Measurements from ENCODE around the gene PPIL3. TPM values are rescaled to one million over a fixed set of nuclear protein-coding genes. Genes with fewer than 3 reads are reported as not detected.

Gene PPIL3
- total and polyA plus RNA-seq, 9 of the 15 experiments (the other 6 are each of a cell fraction or from before 2014, with no cell fraction given), result 22.4 to 66.2 (median 49.0) TPM

DNA sequence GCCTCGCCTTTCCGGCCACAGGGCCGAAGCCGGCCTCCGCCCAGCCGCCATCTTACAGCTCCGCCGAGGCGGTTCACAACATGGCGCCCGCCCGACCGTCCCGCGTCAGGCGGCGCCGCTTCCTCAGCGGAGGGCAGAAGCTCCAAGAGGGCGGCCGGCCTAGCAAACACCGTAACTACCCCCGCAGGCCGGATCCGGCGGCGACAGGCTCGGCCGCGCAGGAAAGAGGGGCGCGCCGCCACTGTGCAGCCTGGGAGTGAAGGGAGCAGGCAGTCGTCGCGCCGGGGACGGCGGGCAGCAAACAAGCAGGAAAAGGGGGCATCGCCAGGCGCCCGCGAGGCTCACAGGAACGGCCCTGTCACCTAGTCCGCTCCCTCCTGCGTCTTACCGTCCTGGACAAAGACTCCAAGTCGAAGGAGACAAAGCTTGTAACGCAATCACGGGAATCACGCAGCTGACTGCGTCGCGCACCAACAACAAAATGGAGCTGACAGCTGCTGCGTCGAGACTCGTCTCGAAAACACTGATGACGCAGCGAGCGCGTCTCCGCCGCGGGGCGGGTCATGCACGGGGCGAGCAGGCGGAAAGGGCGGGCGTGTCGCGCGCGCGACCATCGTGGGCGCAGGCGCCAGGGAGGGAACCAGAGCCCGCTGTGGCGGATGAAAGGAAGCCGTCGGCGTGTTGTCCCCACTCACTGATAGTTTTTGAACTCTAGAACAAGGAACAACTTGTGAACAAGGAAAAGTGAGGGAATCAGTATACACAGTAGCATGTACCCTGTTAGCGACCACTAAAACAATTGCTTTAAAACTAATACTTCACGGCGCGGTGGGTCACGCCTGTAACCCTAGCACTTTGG, 24.5 kb downstream of the PPIL3 start, which contains the start of gene CLK1 (continued):
- TF ChIP-seq, protein P1, sequence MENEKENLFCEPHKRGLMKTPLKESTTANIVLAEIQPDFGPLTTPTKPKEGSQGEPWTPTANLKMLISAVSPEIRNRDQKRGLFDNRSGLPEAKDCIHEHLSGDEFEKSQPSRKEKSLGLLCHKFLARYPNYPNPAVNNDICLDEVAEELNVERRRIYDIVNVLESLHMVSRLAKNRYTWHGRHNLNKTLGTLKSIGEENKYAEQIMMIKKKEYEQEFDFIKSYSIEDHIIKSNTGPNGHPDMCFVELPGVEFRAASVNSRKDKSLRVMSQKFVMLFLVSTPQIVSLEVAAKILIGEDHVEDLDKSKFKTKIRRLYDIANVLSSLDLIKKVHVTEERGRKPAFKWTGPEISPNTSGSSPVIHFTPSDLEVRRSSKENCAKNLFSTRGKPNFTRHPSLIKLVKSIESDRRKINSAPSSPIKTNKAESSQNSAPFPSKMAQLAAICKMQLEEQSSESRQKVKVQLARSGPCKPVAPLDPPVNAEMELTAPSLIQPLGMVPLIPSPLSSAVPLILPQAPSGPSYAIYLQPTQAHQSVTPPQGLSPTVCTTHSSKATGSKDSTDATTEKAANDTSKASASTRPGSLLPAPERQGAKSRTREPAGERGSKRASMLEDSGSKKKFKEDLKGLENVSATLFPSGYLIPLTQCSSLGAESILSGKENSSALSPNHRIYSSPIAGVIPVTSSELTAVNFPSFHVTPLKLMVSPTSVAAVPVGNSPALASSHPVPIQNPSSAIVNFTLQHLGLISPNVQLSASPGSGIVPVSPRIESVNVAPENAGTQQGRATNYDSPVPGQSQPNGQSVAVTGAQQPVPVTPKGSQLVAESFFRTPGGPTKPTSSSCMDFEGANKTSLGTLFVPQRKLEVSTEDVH (IDR thresholded peaks at IDR 0.05; ENCODE audit: low read depth, partially characterized antibody), result peak; percentile 23
- TF ChIP-seq TEAD4 (IDR thresholded peaks at IDR 0.05; ENCODE audit: low read length), result peak; percentile 84
- TF ChIP-seq TEAD4 (CRISPR knock-in tag; IDR thresholded peaks at IDR 0.05; ENCODE audit: borderline replicate concordance), result no peak
- peak; percentile 92 for TF ChIP-seq ZFX (CRISPR knock-in tag; IDR thresholded peaks at IDR 0.05)
- TF ChIP-seq, protein P2, sequence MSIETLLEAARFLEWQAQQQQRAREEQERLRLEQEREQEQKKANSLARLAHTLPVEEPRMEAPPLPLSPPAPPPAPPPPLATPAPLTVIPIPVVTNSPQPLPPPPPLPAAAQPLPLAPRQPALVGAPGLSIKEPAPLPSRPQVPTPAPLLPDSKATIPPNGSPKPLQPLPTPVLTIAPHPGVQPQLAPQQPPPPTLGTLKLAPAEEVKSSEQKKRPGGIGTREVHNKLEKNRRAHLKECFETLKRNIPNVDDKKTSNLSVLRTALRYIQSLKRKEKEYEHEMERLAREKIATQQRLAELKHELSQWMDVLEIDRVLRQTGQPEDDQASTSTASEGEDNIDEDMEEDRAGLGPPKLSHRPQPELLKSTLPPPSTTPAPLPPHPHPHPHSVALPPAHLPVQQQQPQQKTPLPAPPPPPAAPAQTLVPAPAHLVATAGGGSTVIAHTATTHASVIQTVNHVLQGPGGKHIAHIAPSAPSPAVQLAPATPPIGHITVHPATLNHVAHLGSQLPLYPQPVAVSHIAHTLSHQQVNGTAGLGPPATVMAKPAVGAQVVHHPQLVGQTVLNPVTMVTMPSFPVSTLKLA (conservative IDR thresholded peaks at IDR 0.05), result peak; percentile 74 to 84; a peak in 3 of 4 replicates
- TF ChIP-seq, protein P3, sequence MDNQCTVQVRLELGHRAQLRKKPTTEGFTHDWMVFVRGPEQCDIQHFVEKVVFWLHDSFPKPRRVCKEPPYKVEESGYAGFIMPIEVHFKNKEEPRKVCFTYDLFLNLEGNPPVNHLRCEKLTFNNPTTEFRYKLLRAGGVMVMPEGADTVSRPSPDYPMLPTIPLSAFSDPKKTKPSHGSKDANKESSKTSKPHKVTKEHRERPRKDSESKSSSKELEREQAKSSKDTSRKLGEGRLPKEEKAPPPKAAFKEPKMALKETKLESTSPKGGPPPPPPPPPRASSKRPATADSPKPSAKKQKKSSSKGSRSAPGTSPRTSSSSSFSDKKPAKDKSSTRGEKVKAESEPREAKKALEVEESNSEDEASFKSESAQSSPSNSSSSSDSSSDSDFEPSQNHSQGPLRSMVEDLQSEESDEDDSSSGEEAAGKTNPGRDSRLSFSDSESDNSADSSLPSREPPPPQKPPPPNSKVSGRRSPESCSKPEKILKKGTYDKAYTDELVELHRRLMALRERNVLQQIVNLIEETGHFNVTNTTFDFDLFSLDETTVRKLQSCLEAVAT (IDR thresholded peaks at IDR 0.05), result peak in 1 of 2 experiments; percentile 82; a peak in 2 of 4 replicates
- TF ChIP-seq ZNF263 (CRISPR knock-in tag; IDR thresholded peaks at IDR 0.05; ENCODE audit: borderline replicate concordance), result peak; percentile 34
- no peak for TF ChIP-seq ZNF282 (CRISPR knock-in tag; IDR thresholded peaks at IDR 0.05)
- no peak; a peak in 2 of 4 replicates for TF ChIP-seq HDAC1 (IDR thresholded peaks at IDR 0.05)
- TF ChIP-seq MTA1 (IDR thresholded peaks at IDR 0.05; ENCODE audit: borderline replicate concordance), result 0 out of 2 replicates have a peak, but pooled peaks have one; percentile 50
- TF ChIP-seq CBFA2T2 (conservative IDR thresholded peaks at IDR 0.05), result no peak
- no peak for TF ChIP-seq ZSCAN32 (CRISPR knock-in tag; IDR thresholded peaks at IDR 0.05)
- no peak for TF ChIP-seq ZNF347 (CRISPR knock-in tag; IDR thresholded peaks at IDR 0.05; ENCODE audit: low read depth)
